ENCODE results near the gene RGPD5. TPM values are rescaled to one million over a fixed set of nuclear protein-coding genes. Genes with fewer than 3 reads are reported as not detected.
"Not testable (repeated sequence)": the region's sequence is repeated elsewhere in the genome, so short reads cannot be mapped to it uniquely, and the experiment has no call there.

Gene RGPD5
- total RNA-seq, 5 donors from 2014 or later (not counting 1 experiment from before 2014, with no cell fraction given): 58.4 to 187 (median 92.5) TPM

DNA sequence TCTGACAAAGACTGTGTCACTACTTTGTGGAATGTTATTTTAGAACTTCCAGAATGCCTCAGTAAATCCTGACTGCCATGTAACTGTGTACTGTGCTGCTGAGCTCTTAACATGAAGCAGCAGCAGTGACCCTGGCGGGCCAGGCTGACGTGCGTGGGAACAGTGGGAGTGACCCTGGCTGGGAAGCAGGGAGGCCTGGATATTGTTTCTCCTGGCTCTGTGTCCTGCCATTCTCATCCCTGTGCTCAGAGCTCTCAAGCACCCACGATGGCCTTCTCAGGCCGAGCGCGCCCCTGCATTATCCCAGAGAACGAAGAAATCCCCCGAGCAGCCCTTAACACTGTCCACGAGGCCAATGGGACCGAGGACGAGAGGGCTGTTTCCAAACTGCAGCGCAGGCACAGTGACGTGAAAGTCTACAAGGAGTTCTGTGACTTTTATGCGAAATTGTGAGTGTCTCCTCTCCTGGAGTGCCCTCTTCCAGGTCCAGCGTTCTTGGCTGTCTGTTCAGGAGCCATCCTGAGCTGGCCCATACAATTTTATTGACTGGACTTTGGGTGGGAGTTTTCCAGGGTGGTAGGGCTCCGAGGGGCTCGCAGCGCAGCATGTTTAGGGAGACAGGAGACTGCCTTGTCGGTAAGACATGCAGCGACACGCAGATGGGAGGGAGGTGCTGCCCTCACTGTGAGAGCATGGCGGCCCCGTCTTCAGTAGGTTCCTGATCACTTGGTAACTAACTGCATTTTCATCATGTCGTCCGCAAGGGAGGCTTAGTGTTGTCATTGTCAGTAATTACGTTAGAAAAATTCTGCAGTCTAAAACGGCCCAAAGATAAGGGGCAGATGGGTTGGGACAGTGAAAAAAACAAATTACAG, 104.6 kb downstream of the RGPD5 start, which contains the start of gene LIMS3:
Gene LIMS3 (plus strand): TSS at position 227 of the 875 bp plus-strand sequence. CDS start 41 bp downstream, at position 268.
- H3K27me3 ChIP-seq (replicated peaks in 1 of 2; ENCODE audit: control insufficient read depth in 2 of 2, extremely low read depth in 1 of 2, insufficient read depth in 2 of 2, low read length in 1 of 2); H3K27ac ChIP-seq (ENCODE audit: low read length); POLR2A ChIA-PET; H3K36me3 Mint-ChIP-seq; H3K4me1 ChIP-seq (ENCODE audit: control insufficient read depth in 1 of 2, extremely low read depth in 1 of 2, insufficient read depth in 2 of 2, low read length in 2 of 2); H3K9me3 ChIP-seq; CTCF ChIA-PET; H3K4me1 Mint-ChIP-seq; H3K36me3 ChIP-seq (ENCODE audit: control insufficient read depth in 2 of 2, extremely low read depth in 1 of 2, insufficient read depth in 1 of 2, low read length in 1 of 2); H3K27me3 Mint-ChIP-seq; H3K27ac Mint-ChIP-seq; H3K4me3 ChIP-seq (ENCODE audit: control insufficient read depth in 1 of 2, extremely low read depth in 1 of 2, low read length in 1 of 2); ATAC-seq (replicated peaks in 1 of 4); H3K4me3 Mint-ChIP-seq; DNase-seq; H3K9me3 Mint-ChIP-seq: not testable (repeated sequence)
- WGBS (ENCODE audit: insufficient coverage): no CpG with 5 or more reads among the region's 28 CpGs

DNA sequence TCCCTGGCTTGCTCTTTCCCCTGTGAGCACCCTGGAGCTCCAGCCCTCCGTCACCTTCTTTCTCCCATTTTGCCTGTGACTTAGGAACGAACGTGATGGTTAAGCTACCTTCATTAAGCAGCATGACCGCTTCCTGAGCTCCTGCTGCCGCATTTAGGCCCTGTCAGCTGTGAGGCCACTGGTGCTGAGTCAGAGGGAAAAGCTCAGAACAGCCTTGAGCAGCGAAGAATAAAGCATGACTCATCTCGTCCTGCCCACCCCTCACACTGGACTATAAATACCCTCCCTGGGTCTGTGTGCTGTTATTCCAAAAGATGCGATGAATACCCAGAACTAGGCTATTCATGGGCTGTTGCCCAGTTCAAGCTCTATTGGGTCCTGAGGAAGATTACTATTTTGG, 111.7 kb downstream of the RGPD5 start:
- H3K27me3 ChIP-seq (replicated peaks in 1 of 2; ENCODE audit: control insufficient read depth in 2 of 2, extremely low read depth in 1 of 2, insufficient read depth in 2 of 2, low read length in 1 of 2); POLR2A ChIA-PET; ATAC-seq (replicated peaks in 1 of 4); H3K9me3 ChIP-seq; CTCF ChIA-PET; H3K27ac Mint-ChIP-seq; H3K36me3 Mint-ChIP-seq; H3K27me3 Mint-ChIP-seq; H3K4me3 ChIP-seq (ENCODE audit: control insufficient read depth in 1 of 2, extremely low read depth in 1 of 2, low read length in 1 of 2); H3K4me1 Mint-ChIP-seq; H3K4me1 ChIP-seq (ENCODE audit: control insufficient read depth in 1 of 2, extremely low read depth in 1 of 2, insufficient read depth in 2 of 2, low read length in 2 of 2); H3K27ac ChIP-seq (ENCODE audit: low read length); H3K9me3 Mint-ChIP-seq; H3K36me3 ChIP-seq (ENCODE audit: control insufficient read depth in 2 of 2, extremely low read depth in 1 of 2, insufficient read depth in 1 of 2, low read length in 1 of 2); H3K4me3 Mint-ChIP-seq; DNase-seq: not testable (repeated sequence)
- WGBS (ENCODE audit: insufficient coverage): no CpG with 5 or more reads among the region's 8 CpGs

Other genes with a start within 250 kb of the RGPD5 start
- 1 to 10 TPM; 2.2 to 3.7 (median 3.3) TPM for gene SEPTIN10, start 180.3 kb upstream of the RGPD5 start, total RNA-seq
- gene SOWAHC, start 179.9 kb upstream of the RGPD5 start, total RNA-seq: 1 to 10 TPM in 1 of 5 donors, under 1 TPM in 4; 0.56 to 2.1 (median 0.66) TPM
- 1 to 10 TPM in 2 of 5 donors, under 1 TPM in 1, not detected in 2; 0.73 to 1.8 (median 1.5) TPM for gene LIMS3, start 104.4 kb downstream of the RGPD5 start, total RNA-seq

All from T-cell (primary cell).